ENCODE measurements around the gene MRPS34.

Gene MRPS34

DNA sequence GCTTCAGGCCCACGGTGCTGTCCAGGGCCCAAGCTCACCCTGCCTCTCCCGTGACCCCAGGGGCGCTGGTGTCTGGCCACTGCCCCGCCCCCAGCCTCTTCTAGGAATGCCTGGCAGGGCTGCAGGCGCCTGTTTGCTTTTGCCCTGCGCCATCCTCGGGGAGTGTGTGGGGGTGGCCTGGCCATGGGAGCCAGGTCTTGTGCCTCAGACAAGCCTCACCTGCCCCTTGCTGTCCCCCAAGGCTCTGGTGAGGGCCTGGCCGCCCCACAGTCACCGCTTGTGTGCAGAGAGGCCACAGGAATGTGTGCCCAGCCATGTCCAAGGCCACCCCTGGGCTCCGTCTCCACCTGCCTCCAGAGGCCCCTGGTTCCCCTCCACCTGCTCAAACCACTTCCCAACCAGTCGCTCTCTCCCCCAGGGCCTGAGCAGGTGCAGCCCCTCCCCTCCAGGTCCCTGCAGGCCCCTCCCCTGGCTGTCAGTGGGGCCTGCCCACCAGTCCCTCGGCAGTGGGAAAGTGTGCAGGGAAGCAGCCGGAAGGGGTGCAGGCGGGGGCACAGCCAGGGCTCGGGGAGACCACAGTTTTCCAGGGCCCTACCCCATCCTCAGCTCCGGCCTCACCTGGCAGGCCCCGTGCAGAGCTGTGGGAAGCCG is 21.4 kb upstream of the MRPS34 start:
- DNase-seq: peak; percentile 14

GRCh38 chr16:1793578-1794220 is 20.8 kb upstream of the MRPS34 start, which contains the start of gene IGFALS:
Gene IGFALS, minus strand, starts transcription at chr16:1793705. Its CDS starts 53 bp downstream, at chr16:1793652.
- no peak for DNase-seq

GRCh38 chr16:1792836-1793577 is 20.1 kb upstream of the MRPS34 start:
- no peak for DNase-seq

DNA sequence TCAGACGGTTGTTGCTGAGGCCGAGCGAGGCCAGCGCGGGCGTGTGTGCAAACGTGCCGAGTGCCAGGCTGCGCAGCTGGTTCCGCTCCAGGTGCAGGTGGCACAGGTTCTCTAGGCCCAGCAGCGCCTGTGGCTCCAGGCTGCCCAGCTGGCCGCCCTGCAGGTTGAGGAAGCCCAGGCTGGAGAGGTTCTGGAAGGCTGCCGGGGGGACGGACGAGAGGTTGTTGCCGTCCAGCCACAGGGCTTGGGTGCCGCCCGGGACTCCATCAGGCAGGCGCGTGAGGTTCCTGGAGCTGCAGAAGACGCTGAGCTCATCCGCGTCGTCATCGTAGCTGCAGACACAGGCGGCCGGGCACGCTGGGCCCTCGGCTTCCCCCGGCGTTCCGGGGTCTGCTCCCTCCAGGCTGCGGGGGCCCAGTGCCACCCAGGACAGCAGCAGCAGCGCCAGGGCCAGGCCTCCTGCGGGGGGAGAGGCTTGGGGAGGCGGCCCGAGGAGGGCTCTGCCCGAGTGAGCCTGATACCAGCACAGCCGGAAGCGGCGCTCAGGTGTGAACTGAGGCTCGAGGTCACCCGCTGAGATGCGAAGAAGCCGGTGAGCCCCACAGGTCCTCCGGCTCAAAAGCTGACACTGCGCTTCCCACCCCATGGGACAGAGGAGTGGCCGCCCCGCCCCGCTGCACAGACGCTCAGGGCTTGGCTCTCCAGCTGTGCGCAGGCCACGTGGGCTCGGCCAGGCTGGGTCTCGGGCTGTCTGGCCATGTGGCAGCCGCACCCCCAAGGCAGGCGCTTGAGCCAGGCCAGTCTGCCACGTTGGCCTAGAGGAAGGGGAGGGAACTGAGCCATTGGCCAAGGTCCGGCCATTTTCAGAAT is 19.2 kb upstream of the MRPS34 start:
- DNase-seq: no peak

DNA sequence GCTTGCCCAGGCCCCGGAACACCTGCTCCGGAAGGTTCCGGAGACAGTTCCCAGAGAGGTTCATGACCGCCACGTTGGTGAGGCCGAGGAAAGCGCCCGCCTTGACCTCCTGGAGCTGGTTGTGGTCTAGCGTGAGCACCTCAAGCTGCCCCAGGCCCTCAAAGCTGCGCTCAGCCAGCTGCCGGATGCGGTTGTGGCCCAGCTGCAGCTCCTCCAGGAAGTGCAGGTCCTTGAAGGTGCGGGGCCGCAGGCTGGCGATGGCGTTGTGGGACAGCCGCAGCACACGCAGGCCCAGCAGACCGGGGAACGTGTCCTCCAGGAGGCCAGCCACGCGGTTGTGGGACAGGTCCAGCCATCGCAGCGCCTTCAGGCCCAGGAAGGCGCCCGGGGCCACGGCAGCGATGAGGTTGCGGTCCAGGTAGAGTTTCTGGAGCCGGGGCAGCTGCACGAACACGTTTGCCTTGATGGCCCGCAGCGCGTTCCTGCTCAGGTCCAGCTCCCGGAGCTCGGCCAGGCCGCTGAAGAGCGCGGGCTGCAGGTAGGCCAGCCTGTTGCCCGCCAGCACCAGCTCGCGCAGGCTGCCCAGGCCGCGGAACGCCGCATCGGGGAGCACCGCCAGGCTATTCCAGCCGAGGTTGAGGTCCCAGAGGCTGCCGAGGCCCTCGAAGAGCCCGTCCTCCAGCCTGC is 18.5 kb upstream of the MRPS34 start:
- DNase-seq: no peak

DNA sequence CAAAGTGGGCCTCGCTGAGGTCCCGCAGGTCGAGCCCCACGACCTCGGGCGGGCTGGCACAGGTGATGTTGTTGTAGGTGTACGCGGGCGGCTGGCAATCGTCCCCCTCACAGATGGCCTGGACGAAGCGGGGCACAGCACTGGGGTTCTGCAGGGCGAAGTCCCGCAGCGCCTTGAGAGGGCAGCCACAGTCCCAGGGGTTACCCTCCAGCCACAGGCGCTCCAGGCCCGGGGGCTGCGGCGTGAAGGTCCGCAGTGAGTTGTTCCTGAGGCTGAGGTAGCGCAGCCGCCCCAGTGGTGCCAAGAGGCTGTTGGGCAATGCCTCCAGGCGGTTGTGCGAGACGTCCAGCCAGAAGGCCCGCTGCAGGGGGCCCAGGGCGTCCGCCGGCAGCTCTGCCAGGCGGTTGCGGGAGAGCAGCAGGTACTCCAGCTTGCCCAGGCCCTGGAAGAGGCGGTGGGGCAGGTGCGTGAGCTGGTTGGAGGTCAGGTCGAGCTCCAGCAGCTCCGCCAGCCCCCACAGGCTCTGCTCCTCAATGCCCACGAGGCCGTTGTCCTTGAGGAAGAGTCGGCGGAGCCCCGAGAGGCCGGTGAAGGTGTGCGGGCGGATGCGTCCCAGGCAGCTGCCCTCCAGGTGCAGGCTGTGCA is 17.8 kb upstream of the MRPS34 start:
- no peak for DNase-seq

DNA sequence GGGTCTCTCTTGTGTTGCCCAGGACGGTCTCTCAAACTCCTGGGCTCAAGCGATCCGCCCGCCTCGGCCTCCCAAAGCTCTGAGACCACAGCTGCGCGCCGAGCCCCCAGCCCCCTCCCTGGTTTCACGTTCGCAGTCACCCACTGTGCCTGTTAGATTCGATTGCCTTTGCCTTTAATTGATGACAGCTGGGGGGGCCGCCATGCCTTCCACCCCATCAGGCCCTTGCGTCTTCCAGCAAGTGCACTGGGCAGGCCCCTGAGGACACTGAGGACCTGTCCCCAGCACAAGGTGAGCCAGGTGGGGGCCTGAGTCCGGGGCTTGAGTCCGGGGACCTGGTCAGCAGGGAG is 17.3 kb upstream of the MRPS34 start:
- DNase-seq: no peak

DNA sequence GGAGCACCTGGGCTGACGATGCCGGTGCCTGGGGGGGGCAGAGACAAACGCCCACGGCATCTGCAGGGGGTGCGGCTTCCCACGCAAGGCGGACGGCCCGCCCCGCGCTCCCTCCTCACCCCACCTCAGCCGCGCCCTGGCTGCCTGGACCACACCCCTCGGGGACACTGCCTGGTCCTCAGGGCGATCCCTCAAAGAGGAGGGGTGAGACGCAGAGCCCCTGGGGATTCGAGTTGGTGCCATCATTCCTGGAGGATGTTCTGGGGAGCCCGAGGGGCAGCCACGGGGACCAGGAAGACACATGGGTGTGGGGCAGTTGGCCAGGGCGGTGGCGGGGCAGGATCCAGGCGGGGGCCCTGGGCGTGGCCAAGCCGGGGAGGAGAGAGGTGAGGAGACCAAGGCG is 16.7 kb upstream of the MRPS34 start:
- no peak for DNase-seq

DNA sequence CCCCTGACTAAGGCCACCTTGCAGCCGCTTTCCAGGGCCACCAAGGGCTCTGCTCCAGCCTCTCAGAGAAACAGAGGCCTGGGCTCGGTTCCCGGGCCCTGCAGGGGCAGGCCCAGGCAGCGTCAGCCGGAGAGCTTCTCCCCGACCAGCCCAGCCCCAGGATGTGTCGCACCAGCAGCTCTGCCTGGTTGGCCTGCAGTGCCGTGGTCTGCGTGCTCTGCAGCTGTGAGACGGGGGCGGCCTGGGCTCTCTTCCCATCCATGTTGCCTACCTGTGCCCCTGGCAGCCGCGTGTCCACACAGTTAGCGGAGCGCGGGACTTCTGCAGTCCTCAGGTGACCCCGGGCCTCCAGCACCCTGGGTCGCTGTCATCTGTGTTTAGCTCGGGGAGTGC is 15.8 kb upstream of the MRPS34 start:
- DNase-seq: no peak

DNA sequence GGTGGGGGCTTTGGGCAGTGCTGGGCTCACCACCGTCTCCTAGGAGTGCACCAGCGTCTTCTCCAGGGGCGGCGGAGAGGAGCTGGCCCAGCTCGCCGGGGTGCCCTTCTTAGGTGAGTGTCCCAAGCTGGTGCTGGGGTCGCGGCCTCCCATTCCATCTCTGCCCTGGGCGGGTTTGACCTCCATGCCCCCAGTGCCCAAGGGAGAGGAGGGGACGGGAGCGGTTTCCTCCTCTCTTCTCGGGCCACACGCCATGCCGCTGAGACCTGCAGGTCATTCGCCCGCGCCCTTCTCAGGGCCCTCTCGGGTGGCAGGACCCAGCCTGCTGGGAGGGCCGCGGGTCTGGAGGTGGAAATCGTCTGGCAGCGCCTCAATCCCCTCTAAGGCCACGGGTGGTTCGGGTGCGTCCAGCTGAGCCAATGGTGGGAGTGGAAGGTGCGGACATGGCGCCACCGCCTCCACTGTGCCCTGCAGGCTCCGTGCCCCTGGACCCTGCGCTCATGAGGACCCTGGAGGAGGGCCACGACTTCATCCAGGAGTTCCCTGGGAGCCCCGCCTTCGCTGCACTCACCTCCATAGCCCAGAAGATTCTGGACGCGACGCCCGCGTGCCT is 15.3 kb upstream of the MRPS34 start:
- no peak for DNase-seq

GRCh38 chr16:1787322-1788094 is 14.6 kb upstream of the MRPS34 start:
- DNase-seq: no peak

- no peak for DNase-seq
Observed at GRCh38 chr16:1787056-1787321, 14.1 kb upstream of the MRPS34 start.

DNA sequence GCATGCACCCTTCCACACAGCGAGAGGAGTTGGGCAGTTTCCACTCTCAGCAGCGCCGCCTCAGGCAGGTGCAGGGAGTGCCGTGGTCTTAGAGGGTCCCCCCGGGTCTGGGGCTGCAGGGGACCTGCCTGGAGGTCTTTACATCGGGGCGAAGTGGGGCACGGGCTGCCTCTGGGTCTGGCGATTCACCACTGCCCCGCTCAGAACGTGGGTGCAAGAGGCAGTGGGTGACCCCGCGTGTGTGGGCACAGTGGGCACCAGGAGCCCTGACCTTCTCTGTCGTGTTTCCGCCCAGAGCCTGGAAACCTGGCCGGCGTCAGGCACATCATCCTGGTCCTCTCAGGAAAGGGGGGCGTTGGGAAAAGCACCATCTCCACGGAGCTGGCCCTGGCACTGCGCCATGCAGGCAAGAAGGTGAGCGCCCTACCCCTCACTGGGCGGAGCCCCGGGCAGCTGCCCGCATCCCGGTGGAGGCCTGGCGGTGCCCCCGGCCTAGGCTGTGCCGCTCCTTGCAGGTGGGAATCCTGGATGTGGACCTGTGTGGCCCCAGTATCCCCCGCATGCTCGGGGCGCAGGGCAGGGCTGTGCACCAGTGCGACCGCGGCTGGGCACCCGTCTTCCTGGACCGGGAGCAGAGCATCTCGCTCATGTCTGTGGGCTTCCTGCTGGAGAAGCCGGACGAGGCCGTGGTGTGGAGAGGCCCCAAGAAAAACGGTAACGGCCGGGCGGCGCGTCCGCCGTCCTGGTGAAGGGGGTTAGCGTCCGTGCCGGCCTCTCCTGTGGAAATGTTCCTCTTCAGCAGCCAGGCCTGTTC is 13.5 kb upstream of the MRPS34 start:
- DNase-seq: no peak

DNA sequence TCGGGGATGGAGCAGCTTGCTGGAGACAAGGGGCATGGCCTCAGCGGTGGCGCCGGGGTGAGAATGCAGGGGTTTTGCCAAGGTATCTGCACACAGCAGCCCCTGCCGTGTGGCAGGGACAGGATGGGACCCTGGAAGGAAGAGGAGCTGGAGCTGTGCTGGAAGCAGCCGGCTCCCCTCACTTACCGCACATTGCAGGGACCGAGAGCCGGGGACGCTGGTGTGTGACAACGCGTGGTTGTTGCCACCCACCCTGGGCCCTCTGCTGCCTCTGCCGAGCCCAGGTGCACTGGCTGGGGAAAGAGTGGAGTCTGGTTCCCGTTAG is 12.9 kb upstream of the MRPS34 start:
- no peak for DNase-seq

GRCh38 chr16:1784977-1785845 is 12.3 kb upstream of the MRPS34 start:
- DNase-seq: no peak

DNA sequence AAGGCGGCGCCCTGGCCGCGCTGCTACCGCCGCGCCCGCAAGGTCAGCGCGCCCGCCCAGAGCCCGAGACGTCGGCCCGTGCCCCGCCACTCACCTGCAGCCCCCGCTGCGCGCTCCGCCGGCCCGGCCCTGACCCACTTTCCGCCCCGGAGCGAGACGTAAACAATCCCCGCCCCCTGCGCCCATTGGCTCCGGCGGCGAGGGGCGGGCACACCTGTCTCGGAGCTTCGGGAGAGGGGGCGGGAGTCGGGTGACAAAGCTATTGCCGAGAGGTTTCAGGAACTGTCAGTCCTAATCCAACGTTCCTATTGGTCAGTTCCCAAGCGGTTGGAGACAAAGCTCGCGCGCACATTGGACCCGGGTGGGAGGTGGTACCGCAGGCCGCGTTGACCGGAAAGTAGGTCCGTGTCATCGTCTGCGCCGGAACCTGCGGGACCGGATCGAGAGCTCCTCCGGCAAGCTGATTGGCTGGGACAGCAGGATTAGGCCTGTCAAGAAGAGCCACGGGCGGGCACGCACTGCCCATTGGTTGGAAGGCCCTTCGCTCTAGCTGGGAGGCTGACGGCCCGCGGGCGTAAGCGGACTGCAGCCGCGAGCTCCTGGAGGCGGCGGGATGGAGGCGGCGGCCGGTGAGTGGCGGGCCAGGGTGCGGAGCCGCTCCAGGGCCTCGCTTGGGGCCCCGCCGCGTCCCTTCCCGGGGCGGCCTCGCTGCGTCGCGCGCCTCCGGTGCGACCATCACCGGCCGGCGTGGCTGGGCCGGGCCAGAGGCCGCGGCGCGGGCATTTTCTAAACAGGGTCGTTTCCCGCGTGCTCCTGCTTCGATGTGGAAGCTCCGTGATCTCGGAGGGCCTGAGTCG is 9.7 kb upstream of the MRPS34 start, which contains the start of the genes NUBP2 and SPSB3:
Gene NUBP2 (plus strand): TSS at position 553 of the 857 bp plus-strand sequence. CDS start 61 bp downstream, at position 614.
Gene SPSB3 (minus strand): TSS at position 164 of the 857 bp plus-strand sequence. CDS start 1,088 bp downstream, outside the sequence.
- DNase-seq: peak; percentile 97

GRCh38 chr16:1781758-1782407 is 8.9 kb upstream of the MRPS34 start:
- DNase-seq: no peak

Data from DMS79 treated with DMSO at 0.1 percent for 48 hours (cell line).